Caco-2 (cell line): ENCODE measurements around the gene FRMD4A. TPM values are rescaled to one million over a fixed set of nuclear protein-coding genes. Genes with fewer than 3 reads are reported as not detected.
A peak's percentile ranks its signal among the peaks of the same experiment; 100 is the strongest.

Experiments used
- BruUV-seq: library from RNA; stranded (reverse); fragments of 400-500 nt; replicated peaks from 2 replicates; lab custom pipeline; 2021; lab: Mats Ljungman, UMichigan
- CTCF ChIA-PET: fragments of 300-600 bp; sonication (Branson Sonifier 250); formaldehyde crosslinking; loops from one replicate; lab custom pipeline; 2022; ENCODE audit warnings: antibody characterized with exemption; lab: Charles Lee
- POLR2A ChIA-PET: fragments of 300-600 bp; sonication (Branson Sonifier 250); formaldehyde crosslinking; loops from one replicate; lab custom pipeline; 2022; ENCODE audit warnings: antibody characterized with exemption; lab: Charles Lee
- DNase-seq, 2 experiments: peaks; one replicate each; pipeline versions ENCODE4 v3.0.0 to v3.0.0-alpha.2; 2020 to 2022
- H3K27me3 ChIP-seq: replicated peaks from 2 replicates; pipeline ENCODE4 v1.6.0; 2011; ENCODE audit warnings: low read length; ENCODE audit not compliant: control insufficient read depth, insufficient read depth
- H3K36me3 ChIP-seq: 2 replicates; pipeline ENCODE4 v1.5.1; 2011; ENCODE audit warnings: low read length; ENCODE audit not compliant: control insufficient read depth, insufficient read depth
- H3K4me1 ChIP-seq: fragments of 250-450 bp; sonication (Bioruptor Pico); 2 replicates; pipeline ENCODE4 v1.5.1; 2020; ENCODE audit warnings: mild to moderate bottlenecking
- H3K4me3 ChIP-seq: 2 replicates; pipeline ENCODE4 v1.5.1; 2011; ENCODE audit warnings: low read depth, mild to moderate bottlenecking, control low read depth, low read length
- H3K9me3 ChIP-seq: fragments of 250-450 bp; sonication (Bioruptor Pico); 2 replicates; pipeline ENCODE4 v1.5.1; 2020; ENCODE audit warnings: mild to moderate bottlenecking, moderate library complexity
- H3K27ac Mint-ChIP-seq: one replicate; pipeline ENCODE4 v1.8.0; 2022; ENCODE audit warnings: mixed read lengths; ENCODE audit not compliant: unreplicated experiment
- H3K27me3 Mint-ChIP-seq: one replicate; pipeline ENCODE4 v1.8.0; 2022; ENCODE audit warnings: mixed read lengths; ENCODE audit not compliant: insufficient read depth, unreplicated experiment
- H3K36me3 Mint-ChIP-seq: one replicate; pipeline ENCODE4 v1.8.0; 2022; ENCODE audit warnings: mild to moderate bottlenecking, mixed read lengths; ENCODE audit not compliant: insufficient read depth, unreplicated experiment
- H3K4me1 Mint-ChIP-seq: one replicate; pipeline ENCODE4 v1.8.0; 2022; ENCODE audit warnings: low read depth, mixed read lengths; ENCODE audit not compliant: unreplicated experiment
- H3K4me3 Mint-ChIP-seq: one replicate; pipeline ENCODE4 v1.8.0; 2022; ENCODE audit warnings: mild to moderate bottlenecking, moderate library complexity, mixed read lengths; ENCODE audit not compliant: unreplicated experiment
- H3K9me3 Mint-ChIP-seq: one replicate; pipeline ENCODE4 v1.8.0; 2022; ENCODE audit warnings: mixed read lengths; ENCODE audit not compliant: unreplicated experiment
- intact Hi-C: fragments of 100-400 bp; cut with micrococcal nuclease; formaldehyde crosslinking; loops from one replicate; pipeline ENCODE4 v1.10.0; 2022; ENCODE audit not compliant: unreplicated experiment
- total RNA-seq: library from RNA; stranded (reverse); gene quantifications from 2 replicates; pipeline ENCODE4 v1.2.3, GENCODE V29; 2022
- TF ChIP-seq, protein P1 (sequence below), 2 experiments: fragments of 200-600 bp in 1 of 2; IDR thresholded peaks; 1 replicate in 1 of 2; 2 replicates in 1 of 2; pipeline versions ENCODE4 v1.5.1 to v1.8.0; 2011 to 2022; ENCODE audit warnings: antibody characterized with exemption in 1 of 2, control low read depth in 1 of 2, inconsistent platforms in 1 of 2, low read depth in 1 of 2, low read length in 1 of 2, mild to moderate bottlenecking in 1 of 2, moderate library complexity in 1 of 2; ENCODE audit not compliant: insufficient read depth in 1 of 2, severe bottlenecking in 1 of 2, unreplicated experiment in 1 of 2

The FRMD4A gene
- total RNA-seq, 1 experiment from 2014 or later, result 52.1 TPM

DNA sequence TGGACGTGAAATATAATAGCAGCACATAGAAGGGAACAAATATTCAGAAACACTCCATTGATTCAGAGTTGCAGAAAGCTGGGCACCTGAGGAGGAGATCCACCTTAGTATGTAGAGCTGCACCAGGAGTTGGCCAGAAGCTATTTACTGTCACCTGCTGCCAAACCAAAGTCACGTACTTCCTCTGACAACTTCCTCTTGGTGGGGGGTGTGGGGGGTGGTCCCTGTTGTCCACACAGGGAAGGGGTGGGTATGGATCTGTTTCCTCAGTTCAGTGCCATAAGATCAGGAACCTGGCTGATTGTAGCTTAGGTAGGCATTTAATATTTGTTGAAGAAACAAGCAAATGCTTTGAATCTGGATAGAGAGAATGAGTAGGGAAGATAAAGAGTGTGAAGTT lies 264.6 kb downstream of the FRMD4A start:
- Mint-ChIP-seq H3K36me3 (no peaks in the 10 kb centered on the region), H3K4me3 (no peak overlapping the region), H3K9me3 (no peaks in the 10 kb centered on the region), H3K27ac (no peak overlapping the region), H3K4me1 (no peaks in the 10 kb centered on the region), H3K27me3 (peaks cover 3% of the 10 kb centered on the region)
- Histone ChIP-seq H3K36me3 (no peaks in the 10 kb centered on the region), H3K27me3 (no peaks in the 10 kb centered on the region; the same call in 1 of the 2 replicates), H3K4me3 (no peak overlapping the region), H3K4me1 (no peaks in the 10 kb centered on the region), H3K9me3 (no peaks in the 10 kb centered on the region)
- no TSS peak for BruUV-seq
- TF ChIP-seq, protein P1, sequence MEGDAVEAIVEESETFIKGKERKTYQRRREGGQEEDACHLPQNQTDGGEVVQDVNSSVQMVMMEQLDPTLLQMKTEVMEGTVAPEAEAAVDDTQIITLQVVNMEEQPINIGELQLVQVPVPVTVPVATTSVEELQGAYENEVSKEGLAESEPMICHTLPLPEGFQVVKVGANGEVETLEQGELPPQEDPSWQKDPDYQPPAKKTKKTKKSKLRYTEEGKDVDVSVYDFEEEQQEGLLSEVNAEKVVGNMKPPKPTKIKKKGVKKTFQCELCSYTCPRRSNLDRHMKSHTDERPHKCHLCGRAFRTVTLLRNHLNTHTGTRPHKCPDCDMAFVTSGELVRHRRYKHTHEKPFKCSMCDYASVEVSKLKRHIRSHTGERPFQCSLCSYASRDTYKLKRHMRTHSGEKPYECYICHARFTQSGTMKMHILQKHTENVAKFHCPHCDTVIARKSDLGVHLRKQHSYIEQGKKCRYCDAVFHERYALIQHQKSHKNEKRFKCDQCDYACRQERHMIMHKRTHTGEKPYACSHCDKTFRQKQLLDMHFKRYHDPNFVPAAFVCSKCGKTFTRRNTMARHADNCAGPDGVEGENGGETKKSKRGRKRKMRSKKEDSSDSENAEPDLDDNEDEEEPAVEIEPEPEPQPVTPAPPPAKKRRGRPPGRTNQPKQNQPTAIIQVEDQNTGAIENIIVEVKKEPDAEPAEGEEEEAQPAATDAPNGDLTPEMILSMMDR (IDR thresholded peaks at IDR 0.05; ENCODE audit: insufficient read depth in 1 of 2, low read depth in 1 of 2, low read length in 1 of 2, severe bottlenecking in 1 of 2, unreplicated experiment in 1 of 2), result no peak
- intact Hi-C loops, result no loop called here
- no peak for DNase-seq
- ChIA-PET POLR2A (interaction anchor here (0.6 kb wide), 1 partner anchor 8 kb away, joined by 3 read pairs; no protein-coding TSS in a partner anchor), CTCF (interaction anchor here (0.6 kb wide), 1 partner anchor 217 kb away, joined by 4 read pairs; no protein-coding TSS in a partner anchor)

DNA sequence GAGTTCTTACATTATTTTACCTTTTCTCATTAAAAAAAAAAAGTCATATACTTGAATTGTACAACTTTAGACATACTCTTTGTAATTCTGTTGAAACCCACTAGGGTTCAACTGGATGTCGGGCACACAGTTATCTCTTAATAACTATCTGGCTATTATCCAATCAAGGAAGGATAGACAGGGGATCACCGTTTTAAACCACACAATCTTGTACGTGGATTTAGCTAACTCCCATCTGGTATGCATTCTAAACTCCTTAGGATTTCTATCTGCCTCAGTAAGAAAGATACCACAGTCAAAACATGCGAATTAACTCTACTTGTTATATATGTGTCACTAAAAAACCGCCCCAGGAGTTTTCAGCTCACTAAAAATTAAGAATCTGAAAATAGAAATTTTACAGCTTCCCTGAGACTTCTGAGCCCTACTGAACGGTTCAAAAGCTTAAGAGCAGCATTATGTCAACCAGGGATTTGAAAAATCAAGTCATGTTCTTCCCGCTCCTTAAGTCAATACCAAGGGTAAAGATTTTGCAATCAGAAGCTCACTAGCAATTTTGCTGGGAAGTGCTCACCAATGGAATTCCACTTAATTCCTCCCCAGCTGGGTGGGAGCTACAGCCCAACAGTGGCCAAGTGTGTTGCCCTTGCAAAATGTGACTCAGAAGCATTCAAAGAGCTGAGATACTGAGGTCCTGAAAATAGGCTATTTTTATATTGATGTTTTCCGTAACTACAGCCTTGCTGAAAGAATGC lies 267.0 kb downstream of the FRMD4A start:
- no peak overlapping the region for H3K4me3 Mint-ChIP-seq
- no peaks in the 10 kb centered on the region for H3K36me3 ChIP-seq
- no peaks in the 10 kb centered on the region for H3K9me3 Mint-ChIP-seq
- ChIA-PET CTCF (interaction anchor here (0.6 to 1.4 kb wide), 4 partner anchors 22 to 30 kb away, joined by 3 to 5 read pairs (median 4); no protein-coding TSS in a partner anchor), POLR2A (interaction anchor here (0.5 to 1.6 kb wide), 3 partner anchors 23 to 262 kb away, joined by 6 to 14 read pairs (median 9); no protein-coding TSS in a partner anchor)
- no peaks in the 10 kb centered on the region for H3K4me1 Mint-ChIP-seq
- no peaks in the 10 kb centered on the region for H3K36me3 Mint-ChIP-seq
- no peak overlapping the region for H3K4me3 ChIP-seq
- H3K27ac Mint-ChIP-seq, result no peak overlapping the region
- H3K27me3 Mint-ChIP-seq, result no peaks in the 10 kb centered on the region
- no peaks in the 10 kb centered on the region for H3K4me1 ChIP-seq
- no peaks in the 10 kb centered on the region for H3K9me3 ChIP-seq
- intact Hi-C loops, result no loop called here
- DNase-seq, result peak in 1 of 2 experiments; percentile 61
- H3K27me3 ChIP-seq, result no peaks in the 10 kb centered on the region
- TF ChIP-seq, protein P1 (IDR thresholded peaks at IDR 0.05; ENCODE audit: insufficient read depth in 1 of 2, low read depth in 1 of 2, low read length in 1 of 2, severe bottlenecking in 1 of 2, unreplicated experiment in 1 of 2), result no peak
- BruUV-seq, result no TSS peak

DNA sequence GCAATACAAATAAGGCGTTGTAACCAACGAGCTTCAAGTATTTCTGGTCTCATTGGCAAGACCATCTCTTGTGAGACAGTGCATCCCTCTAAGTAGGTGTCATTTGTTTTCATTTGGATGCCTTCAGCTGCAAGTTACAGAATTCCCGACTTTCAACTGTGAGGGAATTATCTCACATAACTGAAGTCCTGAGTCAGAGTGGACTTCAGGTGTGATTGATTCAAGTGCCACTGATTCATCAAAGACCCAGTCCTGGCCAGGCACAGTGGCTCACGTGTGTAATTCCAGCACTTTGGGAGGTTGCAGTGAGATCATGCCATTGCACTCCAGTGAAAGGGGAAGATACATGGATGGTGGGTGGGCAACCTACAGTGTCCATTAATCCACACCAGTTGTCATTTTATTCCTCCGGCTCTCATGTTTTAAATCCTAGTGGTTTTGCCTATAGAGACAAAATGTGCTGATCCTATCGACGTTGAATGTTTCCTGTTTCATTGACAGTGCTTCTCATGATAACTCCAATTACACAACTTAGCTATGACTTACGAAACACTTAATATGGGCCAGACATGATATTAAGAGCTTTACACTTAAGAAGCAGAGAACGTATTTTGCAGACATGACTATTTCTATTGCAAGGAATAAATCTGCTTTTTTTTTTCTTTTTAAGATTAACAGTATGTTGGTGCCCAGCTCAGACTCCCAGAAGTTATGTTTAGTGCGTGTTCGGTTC lies 268.0 kb downstream of the FRMD4A start:
- Mint-ChIP-seq H3K4me3 (no peak overlapping the region), H3K4me1 (no peaks in the 10 kb centered on the region), H3K9me3 (no peaks in the 10 kb centered on the region), H3K36me3 (no peaks in the 10 kb centered on the region), H3K27me3 (no peaks in the 10 kb centered on the region), H3K27ac (no peak overlapping the region)
- Histone ChIP-seq H3K9me3 (no peaks in the 10 kb centered on the region), H3K36me3 (no peaks in the 10 kb centered on the region), H3K4me3 (no peak overlapping the region), H3K4me1 (no peaks in the 10 kb centered on the region), H3K27me3 (no peaks in the 10 kb centered on the region)
- TF ChIP-seq, protein P1 (IDR thresholded peaks at IDR 0.05; ENCODE audit: insufficient read depth in 1 of 2, low read depth in 1 of 2, low read length in 1 of 2, severe bottlenecking in 1 of 2, unreplicated experiment in 1 of 2), result no peak
- ChIA-PET CTCF (interaction anchor here (0.6 to 1.4 kb wide), 3 partner anchors 21 to 31 kb away, joined by 3 to 5 read pairs (median 4); no protein-coding TSS in a partner anchor), POLR2A (interaction anchor here (1.6 kb wide), 1 partner anchor 122 kb away, joined by 9 read pairs; no protein-coding TSS in a partner anchor)
- BruUV-seq, result no TSS peak
- intact Hi-C loops, result no loop called here
- no peak for DNase-seq
